HPDE6-E6E7 (cell line): ENCODE measurements around the gene LINGO3.
"Not testable (repeated sequence)": the region's sequence is repeated elsewhere in the genome, so short reads cannot be mapped to it uniquely, and the experiment has no call there.

Source experiments
- DNase-seq: peaks from one replicate; pipeline ENCODE4 v3.0.0; 2011; ENCODE audit warnings: missing footprints; ENCODE audit errors: extremely low spot score

The LINGO3 gene, protein sequence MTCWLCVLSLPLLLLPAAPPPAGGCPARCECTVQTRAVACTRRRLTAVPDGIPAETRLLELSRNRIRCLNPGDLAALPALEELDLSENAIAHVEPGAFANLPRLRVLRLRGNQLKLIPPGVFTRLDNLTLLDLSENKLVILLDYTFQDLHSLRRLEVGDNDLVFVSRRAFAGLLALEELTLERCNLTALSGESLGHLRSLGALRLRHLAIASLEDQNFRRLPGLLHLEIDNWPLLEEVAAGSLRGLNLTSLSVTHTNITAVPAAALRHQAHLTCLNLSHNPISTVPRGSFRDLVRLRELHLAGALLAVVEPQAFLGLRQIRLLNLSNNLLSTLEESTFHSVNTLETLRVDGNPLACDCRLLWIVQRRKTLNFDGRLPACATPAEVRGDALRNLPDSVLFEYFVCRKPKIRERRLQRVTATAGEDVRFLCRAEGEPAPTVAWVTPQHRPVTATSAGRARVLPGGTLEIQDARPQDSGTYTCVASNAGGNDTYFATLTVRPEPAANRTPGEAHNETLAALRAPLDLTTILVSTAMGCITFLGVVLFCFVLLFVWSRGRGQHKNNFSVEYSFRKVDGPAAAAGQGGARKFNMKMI

GRCh38 chr19:2308114-2308556 lies at the start of gene LINGO3:
LINGO3 (minus strand) TSS chr19:2308154; CDS start chr19:2291776, 16,378 bp downstream.
- no peak for DNase-seq

- no peak for DNase-seq
Measured at GRCh38 chr19:2356036-2356646, 48.2 kb upstream of the LINGO3 start.

DNA sequence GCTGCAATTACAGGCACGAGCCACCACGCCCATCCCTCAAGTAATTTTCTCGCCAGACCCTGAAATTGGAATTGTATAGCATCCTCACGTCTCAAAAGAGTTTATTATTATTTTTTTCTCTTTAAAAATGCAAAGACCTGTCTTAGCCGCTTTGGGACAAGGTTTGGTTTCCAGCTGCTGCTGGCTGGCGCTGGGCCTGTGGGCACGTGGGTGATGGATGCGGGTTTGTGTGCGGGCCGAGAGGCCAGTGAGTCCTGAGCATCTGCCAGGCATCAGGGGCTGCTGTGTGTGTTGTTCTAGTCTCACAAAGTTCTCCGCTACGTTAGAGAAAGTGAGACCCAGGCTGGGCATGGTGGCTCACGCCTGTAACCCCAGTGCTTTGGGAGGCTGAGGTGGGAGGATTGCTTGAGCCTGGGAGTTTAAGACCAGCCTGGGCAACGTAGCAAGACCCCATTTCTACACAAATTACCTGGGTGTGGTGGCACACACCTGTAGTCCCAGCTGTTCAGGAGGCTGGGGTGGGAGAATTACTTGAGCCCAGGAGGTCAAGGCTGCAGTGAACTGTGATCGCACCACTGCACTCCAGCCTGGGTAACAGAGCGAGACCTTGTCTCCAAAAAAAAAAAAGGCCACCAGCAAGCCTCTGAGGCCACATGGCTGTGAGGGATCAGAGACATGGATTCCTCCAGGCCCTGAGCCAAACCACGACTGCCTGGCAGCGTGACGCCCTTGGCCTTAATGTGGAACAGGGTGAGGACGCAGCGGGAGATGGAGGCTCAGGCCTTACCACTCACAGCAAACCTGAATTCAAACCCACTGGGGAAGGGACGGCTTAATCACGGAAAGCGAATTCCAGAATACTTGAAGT lies 47.4 kb upstream of the LINGO3 start:
- DNase-seq: no peak

DNA sequence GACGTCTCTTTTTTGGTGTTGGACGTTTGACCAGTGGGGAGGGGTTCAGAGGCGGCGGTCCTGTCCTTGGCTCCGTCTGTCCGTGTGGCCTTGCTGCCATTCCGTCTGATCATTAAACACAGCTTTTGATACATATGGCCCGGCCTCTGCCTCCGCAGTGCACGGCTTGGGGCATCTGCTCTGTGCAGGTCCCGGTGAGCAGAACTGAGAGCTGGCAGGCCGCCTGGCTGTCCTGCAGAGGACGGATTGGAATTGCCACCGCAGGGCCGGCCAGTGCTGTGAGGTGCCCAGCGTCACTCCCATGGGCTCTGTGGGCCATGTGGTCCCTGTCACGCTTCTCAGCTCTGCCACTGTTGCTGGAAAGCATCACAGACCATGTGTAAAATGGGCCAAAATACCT lies 46.7 kb upstream of the LINGO3 start:
- DNase-seq: no peak

DNA sequence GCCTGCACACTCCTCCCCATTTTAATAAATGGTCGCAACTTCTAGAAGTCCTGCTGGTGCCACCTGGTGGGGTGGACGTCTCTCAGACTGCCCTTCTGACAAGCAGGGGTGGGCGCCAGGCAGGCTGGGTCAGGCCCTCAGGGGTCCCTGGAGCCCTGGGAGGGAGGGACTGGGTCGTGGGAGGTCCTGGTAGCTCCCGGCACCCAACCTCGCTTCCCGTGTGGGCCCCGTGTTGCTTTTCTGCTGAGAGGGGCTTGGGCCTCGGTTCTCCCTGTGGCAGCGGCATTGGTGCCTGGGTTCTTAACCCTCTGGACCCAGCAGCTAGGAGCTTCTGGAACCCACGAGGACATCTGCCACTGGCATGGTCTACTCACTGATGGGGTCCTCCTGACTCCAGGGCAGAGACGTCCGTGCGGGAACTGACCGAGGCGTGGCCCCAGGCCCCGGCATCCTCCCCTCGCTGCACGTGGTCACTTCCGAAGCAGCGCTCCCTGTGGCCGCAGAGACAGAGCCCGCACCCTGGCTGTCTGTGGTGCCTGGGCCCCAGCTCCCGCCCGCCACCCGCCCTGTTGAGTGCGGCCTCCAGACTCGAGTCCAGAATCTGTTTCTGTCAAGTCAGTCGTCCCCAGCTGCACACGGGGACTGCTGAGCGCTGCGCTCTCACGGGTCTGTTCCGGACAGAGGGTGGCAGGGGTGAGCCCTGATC lies 46.1 kb upstream of the LINGO3 start:
- DNase-seq: no peak

DNA sequence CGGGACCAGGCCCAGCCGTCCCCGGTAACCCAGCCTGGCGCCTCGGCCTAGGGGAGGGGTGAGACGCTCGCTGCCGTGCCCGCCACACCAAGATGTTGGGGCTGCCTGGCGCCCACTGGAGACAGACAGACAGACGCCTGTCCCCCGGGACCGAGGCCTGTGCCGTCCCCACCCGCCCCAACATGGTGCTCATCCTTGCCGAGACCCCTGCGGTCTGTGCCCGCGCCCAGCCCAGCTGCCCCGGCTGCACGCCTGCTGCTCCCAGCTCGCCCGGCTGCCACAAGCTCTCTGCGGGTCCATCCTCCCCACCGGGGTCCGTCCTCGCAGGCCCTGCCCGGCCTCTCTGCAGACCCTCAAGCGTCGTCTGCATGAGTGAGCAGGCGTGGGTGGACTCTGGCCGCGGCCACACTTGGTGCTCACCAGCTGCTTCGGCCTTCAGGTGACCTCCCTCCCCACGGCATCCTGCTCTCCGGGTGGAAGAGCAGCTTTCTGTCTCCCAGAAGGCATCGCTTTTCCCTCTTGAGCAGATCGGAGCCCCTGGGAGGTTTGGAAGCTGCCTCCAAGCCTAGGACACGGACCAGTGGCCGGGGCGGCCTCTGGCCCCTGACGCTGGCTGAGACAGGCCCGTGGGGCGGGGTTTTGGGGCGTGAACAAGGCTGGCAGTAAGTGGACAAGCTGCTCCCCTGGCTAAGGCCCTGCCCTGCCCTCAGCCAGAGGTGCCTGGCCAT lies 45.4 kb upstream of the LINGO3 start:
- no peak for DNase-seq

DNA sequence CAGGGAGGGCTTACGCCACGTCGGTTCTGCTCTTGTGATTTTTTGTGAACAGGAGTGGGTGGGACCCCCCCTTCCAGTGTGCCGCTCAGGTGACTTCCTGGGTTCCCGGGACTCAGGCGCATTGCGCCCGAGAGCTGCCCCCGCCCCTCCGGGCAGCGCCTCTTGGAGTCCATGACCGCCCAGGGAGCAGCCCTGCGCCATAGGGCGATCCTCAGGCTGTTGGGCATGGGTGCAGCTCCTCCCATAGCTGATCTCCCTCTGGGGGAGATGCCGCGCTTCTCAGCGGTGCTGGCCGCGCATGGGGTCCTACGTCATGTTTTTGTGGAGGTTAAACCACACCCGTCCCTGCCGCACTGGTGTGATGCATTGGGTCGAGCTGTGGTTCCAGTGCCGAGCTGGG lies 44.2 kb upstream of the LINGO3 start:
- DNase-seq: no peak

GRCh38 chr19:2351591-2351990 lies 43.6 kb upstream of the LINGO3 start:
- no peak for DNase-seq

- no peak for DNase-seq
Measured at GRCh38 chr19:2350656-2351055, 42.7 kb upstream of the LINGO3 start.

- not testable (repeated sequence) for DNase-seq
Measured at GRCh38 chr19:2349818-2350217, 41.9 kb upstream of the LINGO3 start.

DNA sequence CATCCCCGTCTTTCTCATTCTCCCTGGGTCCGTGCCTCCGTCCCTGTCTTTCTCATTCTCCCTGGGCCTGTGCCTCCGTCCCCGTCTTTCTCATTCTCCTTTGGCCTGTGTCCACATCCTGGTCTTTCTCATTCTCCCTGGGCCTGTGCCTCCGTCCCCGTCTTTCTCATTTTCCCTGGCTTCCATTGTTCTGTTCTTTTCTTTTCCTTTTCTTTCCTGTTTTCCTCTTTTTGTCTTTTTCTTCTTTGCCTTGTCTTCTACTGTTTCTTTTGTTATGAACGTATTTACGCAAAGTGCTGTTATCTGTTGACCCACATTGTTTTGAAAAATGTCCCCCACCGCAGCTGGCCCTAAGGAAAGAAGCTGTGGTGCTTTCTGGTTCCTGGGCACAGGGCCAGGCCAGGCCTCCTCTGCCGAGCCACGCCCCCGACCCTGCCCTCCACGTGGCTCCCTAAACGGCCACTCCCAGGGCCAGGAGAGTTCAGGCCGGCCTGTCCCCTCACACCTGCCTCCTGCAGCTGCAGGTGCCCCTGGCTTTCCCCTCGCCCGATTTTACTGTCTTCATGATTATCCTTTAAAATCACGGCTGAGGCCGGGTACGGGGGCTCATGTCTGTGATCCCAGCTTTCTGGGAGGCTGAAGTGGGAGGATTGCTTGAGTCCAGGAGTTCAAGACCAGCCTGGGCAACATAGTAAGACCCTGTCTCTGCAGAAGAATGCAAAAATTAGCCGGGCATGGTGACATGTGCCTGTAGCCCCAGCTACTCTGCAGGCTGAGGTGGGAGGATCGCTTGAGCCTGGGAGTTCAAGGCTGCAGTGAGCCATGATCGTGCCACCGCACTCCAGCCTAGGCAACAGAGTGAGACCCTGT lies 38.1 kb upstream of the LINGO3 start:
- no peak for DNase-seq

GRCh38 chr19:2345076-2345475 lies 37.1 kb upstream of the LINGO3 start:
- DNase-seq: no peak

- no peak for DNase-seq
Measured at GRCh38 chr19:2344381-2344870, 36.5 kb upstream of the LINGO3 start.

- no peak for DNase-seq
Measured at GRCh38 chr19:2343289-2343982, 35.5 kb upstream of the LINGO3 start.

DNA sequence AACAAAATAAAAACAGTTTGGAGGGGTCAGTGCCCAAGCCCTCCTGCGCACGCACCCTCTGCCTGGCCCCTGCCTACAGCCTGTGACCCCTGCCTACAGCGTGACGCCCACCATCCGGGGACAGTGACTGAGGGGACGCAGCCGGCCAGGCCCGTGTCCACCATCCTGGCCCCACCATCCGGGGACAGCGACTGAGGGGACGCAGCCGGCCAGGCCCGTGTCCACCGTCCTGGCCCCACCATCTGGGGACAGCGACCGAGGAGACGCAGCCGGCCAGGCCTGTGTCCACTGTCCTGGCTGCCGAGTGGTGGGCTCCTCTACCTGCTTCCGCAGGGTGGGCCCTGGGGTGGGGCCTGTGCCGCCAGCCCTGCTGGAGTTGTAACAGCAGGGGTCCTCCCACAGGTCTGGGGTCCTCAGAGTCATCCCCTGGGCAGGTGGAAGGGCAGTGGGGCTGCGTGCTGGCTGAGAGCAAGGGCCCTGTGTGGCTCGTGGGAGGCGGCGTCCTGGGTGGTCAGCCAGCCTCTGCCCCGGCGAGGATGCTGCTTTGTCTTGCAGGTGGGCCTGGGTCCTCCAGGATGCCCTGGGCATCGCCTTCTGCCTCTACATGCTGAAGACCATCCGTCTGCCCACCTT lies 34.8 kb upstream of the LINGO3 start:
- no peak for DNase-seq

GRCh38 chr19:2341982-2342381 lies 34.0 kb upstream of the LINGO3 start:
- DNase-seq: no peak

GRCh38 chr19:2341244-2341751 lies 33.3 kb upstream of the LINGO3 start:
- DNase-seq: no peak
